HG03520 (cell line): ENCODE measurements around the gene ZCCHC17.

Experiments
- ATAC-seq: cut with Tn5 transposase; IDR thresholded peaks from one replicate; pipeline ENCODE4 v1.9.1; 2021; ENCODE audit warnings: mild to moderate bottlenecking, moderate library complexity; ENCODE audit not compliant: unreplicated experiment

The ZCCHC17 gene

DNA sequence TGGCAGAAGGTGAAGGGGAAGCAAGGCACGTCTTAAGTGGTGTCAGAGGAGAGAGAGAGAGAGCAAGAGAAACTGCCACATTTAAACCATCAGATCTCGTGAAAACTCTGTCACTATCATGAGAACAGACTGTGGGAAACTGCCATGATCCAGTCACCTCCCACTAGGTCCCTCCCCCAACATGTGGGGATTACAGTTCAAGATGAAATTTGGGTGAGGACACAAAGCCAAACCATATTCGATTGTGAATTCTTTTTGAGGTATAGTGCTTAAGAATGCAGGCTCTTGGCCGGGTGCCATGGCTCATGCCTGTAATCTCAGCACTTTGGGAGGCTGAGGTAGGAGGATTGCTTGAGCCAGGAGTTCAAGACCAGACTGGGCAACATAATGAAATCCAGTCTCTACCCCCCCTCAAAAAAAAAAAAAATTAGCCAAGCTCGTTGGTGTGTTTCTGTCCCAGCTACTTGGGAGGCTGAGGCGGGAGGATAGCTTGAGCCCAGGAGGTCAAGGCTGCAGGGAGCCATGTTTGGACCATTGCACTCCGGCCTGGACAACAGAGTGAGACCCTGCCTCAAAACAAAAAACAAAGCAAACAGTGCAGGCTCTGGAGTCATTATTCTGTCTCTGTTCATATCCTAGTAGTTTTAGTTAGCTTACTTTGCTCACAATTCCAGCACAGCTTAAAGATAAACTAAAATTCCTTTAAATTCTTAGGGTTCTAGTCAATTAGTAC, 6.0 kb downstream of the ZCCHC17 start:
- no peak for ATAC-seq

DNA sequence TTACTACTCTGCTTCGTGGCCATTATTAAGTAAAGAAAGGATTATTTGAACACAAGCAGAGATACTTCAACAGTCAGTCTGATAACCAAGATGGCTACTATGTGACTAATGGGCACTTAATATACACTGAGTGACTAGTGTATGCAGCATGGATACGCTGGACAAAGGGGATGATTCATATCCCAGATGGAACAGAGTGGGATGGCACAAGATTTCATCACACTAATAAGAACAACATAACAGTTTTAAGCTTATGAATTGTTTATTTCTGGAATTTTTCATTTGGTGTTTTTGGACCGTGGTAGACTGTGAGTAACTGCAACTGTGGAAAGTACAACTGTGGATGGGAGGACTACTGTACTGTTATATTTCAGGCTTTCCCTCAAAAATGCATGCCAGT, 9.4 kb downstream of the ZCCHC17 start:
- no peak for ATAC-seq

DNA sequence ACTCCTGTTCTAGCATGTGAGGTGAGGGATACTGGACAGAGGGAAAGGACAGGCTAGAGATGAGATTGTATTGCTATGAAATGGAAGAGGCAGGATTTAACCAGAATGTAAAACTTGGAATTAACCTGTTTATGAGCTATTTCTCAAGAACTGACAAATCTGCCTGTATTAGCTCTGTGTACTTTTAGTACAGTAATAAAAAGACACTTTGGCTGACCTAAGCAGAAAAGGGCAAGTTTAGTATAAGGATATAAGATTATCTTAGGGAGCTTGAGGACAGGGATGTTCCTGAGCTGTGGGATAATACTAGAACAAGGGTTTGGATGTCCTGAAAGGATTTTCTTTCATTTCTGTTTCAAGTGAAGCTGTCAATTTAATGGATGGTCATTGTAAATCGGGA, 11.2 kb downstream of the ZCCHC17 start:
- ATAC-seq: no peak

DNA sequence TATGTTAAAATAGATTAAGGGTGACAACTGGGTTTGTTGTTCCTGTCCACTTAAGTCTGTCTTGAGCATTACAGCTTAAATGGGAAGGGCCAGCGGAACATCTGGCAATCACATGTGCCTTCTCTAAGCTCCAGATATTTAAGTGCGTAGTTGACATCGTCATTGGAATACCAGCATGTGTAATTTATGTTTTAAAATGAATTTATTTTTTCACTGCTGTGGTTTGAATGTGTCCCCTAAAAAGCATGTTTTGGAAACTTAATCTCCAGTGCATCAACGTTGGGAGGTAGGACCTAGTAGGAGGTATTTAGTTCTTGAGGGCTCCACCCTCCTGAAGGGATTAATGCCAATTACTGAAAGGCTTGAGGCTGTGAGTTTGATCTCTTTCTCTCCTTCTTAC, 13.4 kb downstream of the ZCCHC17 start:
- ATAC-seq: no peak

DNA sequence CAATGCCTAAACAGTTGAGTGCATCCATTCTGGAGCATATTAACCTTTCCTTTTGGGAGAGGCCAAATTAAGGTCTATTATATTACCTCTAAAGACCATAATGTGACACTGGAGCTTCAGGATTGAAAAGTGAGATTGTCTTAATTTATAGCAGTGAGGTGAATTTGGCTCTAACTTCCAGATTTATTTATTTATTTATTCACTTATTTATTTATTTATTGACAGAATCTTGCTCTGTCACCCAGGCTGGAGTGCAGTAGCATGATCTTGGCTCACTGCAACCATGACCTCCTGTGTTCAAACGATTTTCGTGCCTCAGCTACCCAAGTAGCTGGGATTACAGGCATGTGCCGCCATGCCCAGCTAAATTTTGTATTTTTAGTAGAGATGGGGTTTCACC, 19.1 kb downstream of the ZCCHC17 start:
- no peak for ATAC-seq

DNA sequence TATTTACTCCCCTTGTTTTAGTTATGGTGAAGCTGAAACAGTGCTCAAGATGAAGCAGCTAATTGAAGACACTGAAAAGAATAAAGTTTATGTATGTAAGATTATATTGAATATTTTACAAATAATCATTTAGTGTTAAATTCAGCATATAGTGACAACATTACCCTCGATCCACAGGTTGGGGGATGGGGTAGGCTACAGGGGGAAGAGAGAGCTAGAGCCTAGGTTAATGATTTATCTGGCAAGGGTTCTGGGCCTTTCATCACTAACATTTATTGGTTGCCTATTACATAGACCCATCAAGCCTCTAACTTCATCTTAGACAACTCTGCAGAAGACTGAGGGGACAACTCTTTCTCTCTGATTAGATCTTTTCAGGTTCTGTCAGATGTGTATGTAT, 21.3 kb downstream of the ZCCHC17 start:
- ATAC-seq: no peak

DNA sequence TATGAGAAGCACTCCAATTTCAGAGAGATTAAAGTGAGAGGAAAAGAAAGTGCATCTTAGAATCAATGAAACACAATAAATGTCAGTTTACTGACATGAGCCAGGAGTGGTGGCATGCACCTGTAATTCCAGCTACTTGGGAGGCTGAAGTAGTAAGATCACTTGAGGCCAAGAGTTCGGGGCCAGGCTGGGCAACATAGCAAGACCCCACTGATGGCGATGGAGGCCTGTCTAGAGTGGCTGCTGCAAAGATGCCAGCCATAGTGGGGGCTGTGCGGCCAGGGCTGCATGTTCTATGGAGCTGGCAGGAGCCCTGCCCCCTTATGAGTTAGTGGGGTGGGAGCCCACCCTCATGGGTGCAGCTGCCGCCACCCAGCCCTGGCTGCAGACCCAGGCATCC, 27.3 kb downstream of the ZCCHC17 start:
- no peak for ATAC-seq

DNA sequence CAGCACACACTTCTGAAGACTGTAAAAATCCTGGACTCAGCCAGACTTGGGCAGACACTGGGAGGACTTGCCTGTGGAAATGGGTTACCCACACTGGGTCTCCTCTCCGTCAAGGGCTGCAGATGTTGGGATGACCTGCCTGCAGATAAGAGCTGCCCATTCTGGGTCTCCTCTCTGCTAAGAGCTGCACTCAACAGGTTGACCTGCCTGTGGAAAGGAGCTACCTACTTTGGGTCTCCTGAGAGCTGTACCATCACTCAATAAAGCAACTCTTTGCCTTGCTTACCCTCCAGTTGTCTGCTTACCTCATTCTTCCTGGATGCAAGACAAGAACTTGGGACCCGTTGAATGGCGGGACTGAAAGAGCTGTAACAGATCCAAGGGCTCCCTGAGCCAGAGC, 28.2 kb downstream of the ZCCHC17 start:
- no peak for ATAC-seq

DNA sequence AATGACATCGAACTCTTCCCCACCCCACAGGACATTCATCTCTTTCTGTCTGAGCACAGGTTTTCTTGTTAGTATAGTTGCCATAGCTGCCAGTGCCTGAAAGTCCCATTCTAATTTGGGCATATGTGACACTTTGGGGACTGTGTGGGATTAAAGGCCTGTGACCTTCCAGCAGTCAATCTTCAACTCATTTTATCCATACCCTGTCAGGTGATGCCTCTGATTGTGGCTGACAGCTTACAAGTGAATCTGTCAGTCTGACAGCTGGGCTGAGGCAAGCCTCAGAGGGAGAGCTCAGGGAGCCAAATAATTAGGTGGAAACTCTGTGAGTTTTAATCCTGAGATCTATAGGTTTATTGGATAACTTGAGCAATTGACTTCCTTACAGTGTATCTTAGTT, 29.6 kb downstream of the ZCCHC17 start:
- no peak for ATAC-seq

DNA sequence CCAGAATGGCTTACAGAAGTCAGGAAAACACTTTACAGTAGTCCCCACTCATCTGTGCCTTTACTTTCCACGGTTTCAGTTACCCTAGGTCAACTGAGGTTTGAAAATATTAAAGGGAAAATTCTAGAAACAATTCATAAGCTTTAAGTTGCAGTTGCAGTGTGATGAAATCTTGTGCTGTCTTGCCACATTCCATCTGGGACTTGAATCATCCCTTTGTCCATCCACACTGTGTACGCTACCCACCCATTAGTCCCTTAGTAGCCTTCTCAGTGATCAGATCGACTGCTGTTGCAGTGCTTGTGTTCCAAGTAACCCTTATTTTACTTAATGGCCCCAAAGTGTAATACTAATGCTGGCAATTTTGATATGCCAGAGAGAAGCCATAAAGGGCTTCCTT, 30.5 kb downstream of the ZCCHC17 start:
- ATAC-seq: no peak

DNA sequence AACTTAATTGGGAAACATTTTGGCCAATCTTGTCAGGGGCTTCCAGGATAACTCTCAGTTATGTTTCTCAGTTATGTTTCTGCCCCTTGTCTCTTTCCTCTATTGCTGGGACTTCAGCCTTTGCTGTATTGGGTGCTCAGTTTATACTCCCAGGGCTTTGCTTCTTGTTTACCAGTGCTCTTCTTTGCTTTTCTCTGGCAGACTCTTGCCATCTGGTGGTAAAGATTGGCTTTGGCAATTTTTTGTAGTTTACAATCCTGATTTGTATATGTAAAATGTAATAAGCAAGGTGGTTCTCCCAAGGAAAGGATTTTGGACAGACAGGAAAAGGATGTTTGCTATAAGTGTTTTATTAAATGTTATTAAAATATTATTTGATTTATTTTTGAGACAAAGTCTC, 38.2 kb downstream of the ZCCHC17 start:
- no peak for ATAC-seq

DNA sequence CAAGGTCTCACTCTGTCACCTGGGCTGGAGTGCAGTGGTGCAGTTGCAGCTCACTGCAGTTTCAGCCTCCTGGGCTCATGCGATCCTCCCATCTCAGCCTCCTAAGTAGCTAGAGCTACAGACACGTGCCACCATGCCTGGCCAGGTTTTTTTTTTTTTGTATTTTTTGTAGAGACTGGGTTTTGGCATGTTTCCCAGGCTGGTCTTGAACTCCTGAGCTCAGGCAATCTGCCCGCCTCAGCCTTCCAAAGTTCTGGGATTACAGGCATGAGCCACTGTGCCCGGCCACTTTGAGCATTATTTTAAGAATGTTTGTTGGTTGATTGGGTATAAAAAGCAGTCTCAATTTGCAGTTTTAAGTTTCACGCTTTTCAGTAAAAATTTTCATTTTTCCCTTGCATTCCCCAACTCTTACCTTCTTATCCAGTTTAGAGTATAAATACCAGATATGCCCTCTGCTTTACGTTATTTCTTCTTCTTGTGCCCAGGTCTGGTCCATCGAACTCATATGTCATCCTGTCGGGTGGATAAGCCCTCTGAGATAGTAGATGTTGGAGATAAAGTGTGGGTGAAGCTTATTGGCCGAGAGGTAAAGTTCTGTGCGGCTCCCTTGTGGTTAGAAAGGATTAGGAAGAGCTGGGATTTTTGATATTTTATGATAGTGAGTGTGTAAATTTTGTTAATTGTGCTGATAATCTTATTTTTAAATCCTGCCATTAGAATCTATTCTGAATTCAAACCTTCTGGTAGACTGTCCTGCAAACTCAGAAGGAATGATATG, 40.0 kb downstream of the ZCCHC17 start:
- ATAC-seq: no peak

DNA sequence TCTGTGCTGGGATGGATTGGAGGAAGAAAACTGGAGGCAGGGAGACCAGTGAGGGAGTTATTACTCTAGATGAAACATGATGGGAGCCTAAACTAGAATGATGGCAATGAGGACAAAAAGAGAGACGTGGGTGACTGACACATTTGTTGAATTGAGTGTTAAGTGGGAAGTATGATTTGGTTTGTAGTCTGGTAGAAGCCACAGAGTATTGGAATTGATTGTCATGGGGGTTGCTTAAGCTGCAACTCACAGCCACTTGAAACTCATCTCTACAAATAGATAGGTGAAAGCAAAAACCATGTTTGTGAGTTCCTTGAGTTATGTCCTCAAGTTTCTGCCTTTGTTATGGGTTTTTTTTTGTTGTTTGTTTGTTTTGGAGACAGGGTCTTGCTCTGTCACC, 47.7 kb downstream of the ZCCHC17 start:
- ATAC-seq: no peak

DNA sequence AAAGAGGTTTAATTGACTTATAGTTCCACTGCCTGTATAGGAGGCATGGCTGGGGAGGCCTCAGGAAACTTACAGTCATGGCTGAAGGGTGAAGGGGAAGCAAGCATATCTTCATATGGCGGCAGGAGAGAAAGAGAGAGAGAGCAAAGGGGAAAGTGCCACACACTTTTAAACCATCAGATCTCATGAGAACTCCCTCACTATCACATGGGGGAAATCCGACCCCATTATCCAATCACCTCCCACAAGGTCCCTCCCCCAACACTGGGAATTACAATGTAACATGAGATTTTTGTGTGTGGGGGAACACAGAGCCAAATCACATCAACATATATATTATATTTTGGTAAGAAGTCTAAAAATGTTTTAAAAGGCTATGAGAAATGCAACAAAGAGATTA, 48.8 kb downstream of the ZCCHC17 start:
- ATAC-seq: no peak

DNA sequence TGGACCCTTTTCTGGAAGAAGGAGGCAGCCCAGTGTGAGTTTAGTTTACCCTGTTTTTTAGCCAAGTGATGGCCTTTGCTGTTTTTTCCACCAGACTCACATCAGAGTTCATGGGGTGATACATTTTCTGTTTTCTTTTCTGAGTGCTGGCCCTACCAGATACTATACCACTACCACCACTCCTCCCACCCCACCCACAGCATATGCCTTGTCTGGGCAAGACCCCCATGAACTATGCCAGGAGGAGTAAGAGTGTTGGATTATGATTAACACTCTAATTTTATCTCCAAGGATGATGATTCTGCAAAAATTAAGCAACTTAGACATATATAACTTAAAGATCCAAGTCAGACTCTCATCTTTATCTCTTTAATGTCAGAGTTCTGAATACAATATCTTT, 50.0 kb downstream of the ZCCHC17 start:
- no peak for ATAC-seq

DNA sequence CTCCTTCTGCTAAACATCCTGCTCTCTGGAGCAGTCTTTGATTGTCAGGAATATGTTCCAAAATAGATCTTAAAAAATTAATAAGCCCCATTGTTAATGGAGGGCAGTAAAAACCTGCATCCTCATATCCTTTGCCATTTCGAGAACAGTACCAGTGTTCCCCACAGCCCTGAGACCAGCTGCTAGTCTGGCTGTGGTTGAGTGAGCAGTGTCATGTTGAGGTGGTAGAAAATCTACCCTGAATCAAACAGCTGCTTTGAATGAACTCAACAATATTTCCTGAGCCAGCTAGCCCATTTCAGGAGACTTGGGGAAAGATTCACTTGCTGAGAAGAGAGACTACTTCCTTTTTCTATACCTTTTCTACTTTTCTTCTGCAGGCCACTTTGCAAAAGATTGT, 51.6 kb downstream of the ZCCHC17 start:
- no peak for ATAC-seq

DNA sequence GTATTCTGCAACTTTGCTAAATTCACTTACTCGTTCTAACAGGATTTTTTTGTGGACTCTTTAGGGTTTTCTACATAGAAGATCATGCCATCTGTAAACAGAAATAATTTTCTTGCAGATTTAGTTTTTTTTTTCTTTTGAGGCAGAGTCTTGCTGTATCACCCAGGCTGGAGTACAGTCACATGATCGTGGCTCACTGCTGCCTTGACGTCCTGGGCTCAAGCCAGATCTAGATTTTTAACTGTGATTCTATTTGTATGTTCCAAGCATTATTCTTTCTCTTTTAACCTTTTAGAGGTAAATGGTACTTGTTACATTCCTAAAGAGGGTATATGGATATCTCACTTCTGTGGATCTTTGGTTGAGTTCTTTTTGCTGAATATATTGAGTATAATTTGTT, 57.5 kb downstream of the ZCCHC17 start:
- no peak for ATAC-seq

DNA sequence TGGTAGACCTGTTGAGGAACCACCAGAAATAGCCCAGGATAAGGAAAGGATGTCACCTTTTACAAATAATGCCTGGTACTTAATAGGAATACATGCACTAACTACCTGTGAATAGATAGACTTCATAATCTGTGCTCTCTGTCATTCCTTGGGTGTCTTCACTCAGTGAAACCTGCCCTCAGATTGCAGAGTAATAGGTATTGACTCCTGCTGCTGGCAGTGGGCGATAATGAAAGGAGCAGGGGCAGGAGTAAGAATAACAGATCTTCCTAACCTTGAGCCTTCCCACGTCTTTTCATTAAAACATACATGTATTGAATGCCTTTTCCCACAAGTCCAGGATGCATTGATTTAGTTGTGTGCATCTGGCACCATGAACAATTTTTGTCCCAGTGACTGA, 59.6 kb downstream of the ZCCHC17 start:
- no peak for ATAC-seq

DNA sequence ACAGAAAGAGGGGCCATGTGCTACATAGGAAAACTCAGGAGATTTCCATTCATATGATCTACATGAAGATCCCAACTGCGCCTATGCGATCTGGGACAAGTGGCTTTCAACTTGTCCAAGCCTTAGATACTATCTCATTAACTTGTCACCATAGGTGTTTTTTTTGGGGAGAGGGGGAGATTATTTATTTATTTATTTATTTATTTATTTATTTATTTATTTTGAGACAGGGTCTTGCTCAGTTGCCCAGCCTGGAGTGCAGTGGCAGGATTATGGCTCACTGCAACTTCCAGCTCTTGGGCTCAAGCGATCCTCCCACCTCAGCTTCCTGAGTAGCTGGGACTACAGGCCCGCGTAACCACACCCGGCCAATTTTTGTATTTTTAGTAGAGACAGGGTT, 64.8 kb downstream of the ZCCHC17 start:
- no peak for ATAC-seq

DNA sequence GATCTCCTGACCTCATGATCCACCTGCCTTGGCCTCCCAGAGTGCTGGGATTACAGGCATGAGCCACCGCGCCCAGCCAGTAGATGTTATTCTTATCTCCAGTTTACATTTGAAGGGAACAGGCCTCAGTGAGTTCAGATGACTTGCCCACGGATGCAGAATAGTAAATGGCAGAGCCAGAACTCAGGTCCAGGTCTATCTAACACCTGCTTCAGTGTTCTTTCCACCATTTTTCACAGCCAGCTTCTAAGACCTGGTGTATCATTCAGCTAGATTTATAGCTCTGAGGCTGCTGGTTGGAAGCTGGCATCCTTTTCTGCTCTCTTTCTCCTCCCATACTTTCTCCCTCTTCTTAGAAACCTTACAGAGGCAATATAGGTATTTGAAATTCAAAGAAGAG, 65.2 kb downstream of the ZCCHC17 start:
- no peak for ATAC-seq

DNA sequence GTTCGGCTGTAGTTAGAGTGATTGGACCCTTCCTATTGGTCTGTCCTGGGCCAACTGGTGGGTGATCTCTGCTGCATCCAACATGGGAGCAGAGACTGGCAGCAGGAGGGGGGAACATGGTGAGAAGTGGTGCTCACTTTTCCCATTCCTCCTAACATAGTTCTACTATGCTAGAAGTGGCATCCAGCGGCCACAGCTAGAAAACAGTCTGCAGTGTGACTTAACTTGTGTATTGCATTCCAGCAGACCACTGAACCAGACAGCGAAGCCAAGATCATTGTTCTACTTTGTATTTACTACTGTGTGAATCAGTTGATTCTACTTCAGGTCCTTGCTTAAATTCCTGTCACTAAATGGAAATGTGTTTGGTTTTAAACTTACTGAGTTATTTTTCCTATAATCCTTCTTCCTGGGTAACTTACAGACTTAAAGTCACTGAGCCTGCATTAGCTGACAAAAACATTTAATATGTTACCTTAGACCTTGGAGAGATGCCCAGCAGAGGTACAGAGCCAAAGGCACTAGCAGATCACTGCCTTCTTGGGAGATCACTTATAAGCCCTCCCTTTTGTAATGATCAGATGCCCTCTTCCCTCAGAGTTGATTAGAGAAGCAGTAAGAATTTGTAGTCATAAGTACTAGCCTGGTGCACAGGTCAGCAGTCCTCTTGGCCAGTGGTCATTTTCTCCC, 67.9 kb downstream of the ZCCHC17 start:
- no peak for ATAC-seq

DNA sequence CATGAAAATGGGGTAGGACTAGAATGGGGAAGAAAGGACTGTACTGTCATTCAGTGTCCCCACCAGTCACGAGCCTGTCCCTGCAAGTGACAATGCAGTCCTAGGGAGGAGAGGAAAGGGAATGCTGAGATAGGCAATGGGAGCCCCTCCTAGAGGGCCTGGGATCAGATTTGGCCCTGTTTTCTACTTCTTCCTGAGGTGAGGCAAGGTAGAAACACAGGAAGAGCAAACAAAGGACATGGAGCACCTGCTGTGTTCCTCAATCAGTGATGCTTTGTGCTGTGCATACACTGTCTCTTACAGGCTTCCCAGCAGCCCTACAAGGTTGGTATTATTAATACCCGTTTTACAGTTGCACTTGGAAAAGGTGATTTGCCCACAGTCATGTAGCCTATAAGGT, 70.0 kb downstream of the ZCCHC17 start:
- no peak for ATAC-seq
